CD1c-positive myeloid dendritic cell (primary cell): ENCODE measurements around the gene ZNF280D.
"Not testable (repeated sequence)": the region's sequence is repeated elsewhere in the genome, so short reads cannot be mapped to it uniquely, and the experiment has no call there.

Experiments
- DNase-seq: peaks from one replicate; pipeline ENCODE4 v3.0.0-alpha.2; 2016; ENCODE audit errors: extremely low spot score

ZNF280D gene

GRCh38 chr15:56733136-56734012, at the start of gene ZNF280D:
ZNF280D (minus strand) TSS chr15:56733509; CDS start chr15:56707109, 26,400 bp downstream.
- DNase-seq, result peak; percentile 81

- DNase-seq, result no peak
Measured at GRCh38 chr15:56782306-56782705, 49.0 kb upstream of the ZNF280D start.

GRCh38 chr15:56781666-56782065, 48.4 kb upstream of the ZNF280D start:
- DNase-seq, result no peak

GRCh38 chr15:56780102-56780725, 46.9 kb upstream of the ZNF280D start:
- DNase-seq, result not testable (repeated sequence)

GRCh38 chr15:56779449-56779848, 46.1 kb upstream of the ZNF280D start:
- not testable (repeated sequence) for DNase-seq

- DNase-seq, result no peak
Measured at GRCh38 chr15:56778761-56779160, 45.5 kb upstream of the ZNF280D start.

GRCh38 chr15:56776839-56777238, 43.5 kb upstream of the ZNF280D start:
- DNase-seq, result no peak

GRCh38 chr15:56775641-56776040, 42.3 kb upstream of the ZNF280D start:
- DNase-seq, result no peak

- no peak for DNase-seq
Measured at GRCh38 chr15:56774356-56774755, 41.0 kb upstream of the ZNF280D start.

GRCh38 chr15:56772868-56773639, 39.7 kb upstream of the ZNF280D start:
- no peak for DNase-seq

GRCh38 chr15:56770173-56770572, 36.9 kb upstream of the ZNF280D start:
- DNase-seq, result no peak

- DNase-seq, result no peak
Measured at GRCh38 chr15:56767315-56767714, 34.0 kb upstream of the ZNF280D start.

GRCh38 chr15:56765251-56765650, 31.9 kb upstream of the ZNF280D start:
- DNase-seq, result no peak

- DNase-seq, result no peak
Measured at GRCh38 chr15:56763141-56763895, 30.0 kb upstream of the ZNF280D start.

- no peak for DNase-seq
Measured at GRCh38 chr15:56760186-56760585, 26.9 kb upstream of the ZNF280D start.

GRCh38 chr15:56759450-56759845, 26.1 kb upstream of the ZNF280D start:
- no peak for DNase-seq

- DNase-seq, result no peak
Measured at GRCh38 chr15:56758770-56759449, 25.6 kb upstream of the ZNF280D start.

GRCh38 chr15:56757875-56758274, 24.6 kb upstream of the ZNF280D start:
- peak; percentile 16 for DNase-seq

GRCh38 chr15:56754772-56755370, 21.6 kb upstream of the ZNF280D start:
- DNase-seq, result no peak

GRCh38 chr15:56752986-56753385, 19.7 kb upstream of the ZNF280D start:
- DNase-seq, result no peak

GRCh38 chr15:56749982-56750381, 16.7 kb upstream of the ZNF280D start:
- no peak for DNase-seq
